SU-DHL-6 (cell line): ENCODE results near the gene UGT1A6.

ENCODE experiments used
- H2AFZ ChIP-seq: fragments of 200-600 bp; sonication (generic); 2 replicates; pipeline ENCODE4 v1.6.1; 2014; ENCODE audit warnings: low read depth, mild to moderate bottlenecking, moderate library complexity, mixed read lengths, antibody characterized with exemption, low read length; ENCODE audit not compliant: severe bottlenecking
- H3F3A ChIP-seq: fragments of 200-600 bp; shearing (Covaris generic); 2 replicates; pipeline ENCODE4 v1.6.0; 2016; ENCODE audit warnings: antibody characterized with exemption, mild to moderate bottlenecking; ENCODE audit not compliant: insufficient read depth
- H3K27ac ChIP-seq: fragments of 200-600 bp; sonication (generic); 2 replicates; pipeline ENCODE4 v1.5.1; 2016; ENCODE audit warnings: low read depth, mild to moderate bottlenecking, low read length, moderate library complexity, mixed read lengths
- H3K27me3 ChIP-seq: fragments of 200-600 bp; sonication (generic), shearing (Covaris generic); 2 replicates; pipeline ENCODE4 v1.6.0; 2014; ENCODE audit warnings: mild to moderate bottlenecking, low read length
- H3K36me3 ChIP-seq: fragments of 200-600 bp; sonication (generic); 2 replicates; pipeline ENCODE4 v1.6.1; 2014; ENCODE audit warnings: mild to moderate bottlenecking, low read length, mixed read lengths
- H3K4me2 ChIP-seq: fragments of 300-600, 200-600 bp; shearing (Covaris generic), sonication (generic); 2 replicates; pipeline ENCODE4 v1.6.0; 2014; ENCODE audit warnings: low read length, low read depth, mild to moderate bottlenecking; ENCODE audit not compliant: poor library complexity, severe bottlenecking
- H3K4me3 ChIP-seq: fragments of 200-600 bp; sonication (generic); 2 replicates; pipeline ENCODE4 v1.5.1; 2014; ENCODE audit warnings: antibody characterized with exemption, low read length, mild to moderate bottlenecking, mixed read lengths; ENCODE audit not compliant: insufficient read depth, poor library complexity, severe bottlenecking
- H3K79me2 ChIP-seq: fragments of 200-600 bp; sonication (generic); 2 replicates; pipeline ENCODE4 v1.6.1; 2014; ENCODE audit warnings: mild to moderate bottlenecking, low read length, moderate library complexity; ENCODE audit not compliant: insufficient read depth
- H3K9ac ChIP-seq: fragments of 200-600 bp; sonication (generic); 2 replicates; pipeline ENCODE4 v1.7.0; 2014; ENCODE audit warnings: mild to moderate bottlenecking, low read length
- H3K9me2 ChIP-seq: fragments of 200-600 bp; sonication (generic); replicated peaks from 2 replicates; pipeline ENCODE4 v1.6.1; 2014; ENCODE audit warnings: low read length; ENCODE audit not compliant: insufficient read depth
- H3K9me3 ChIP-seq: fragments of 200-600 bp; sonication (generic); 2 replicates; pipeline ENCODE4 v1.6.1; 2014; ENCODE audit warnings: low read length, mixed read lengths; ENCODE audit not compliant: insufficient read depth
- H4K20me1 ChIP-seq: fragments of 200-600 bp; sonication (generic); 2 replicates; pipeline ENCODE4 v1.6.1; 2014; ENCODE audit warnings: low read depth, mild to moderate bottlenecking, antibody characterized with exemption, low read length, moderate library complexity, mixed read lengths
- CTCF ChIP-seq: fragments of 200-600 bp; sonication (generic); IDR thresholded peaks from one replicate; pipeline ENCODE4 v1.5.1; 2017; ENCODE audit warnings: antibody characterized with exemption, mild to moderate bottlenecking, low read length, moderate library complexity; ENCODE audit not compliant: insufficient read depth, poor library complexity, severe bottlenecking
- EZH2phosphoT487 ChIP-seq: fragments of 200-600 bp; sonication (generic), shearing (Covaris generic); conservative IDR thresholded peaks from 2 replicates; pipeline ENCODE4 v1.6.1; 2018; ENCODE audit warnings: mild to moderate bottlenecking, antibody characterized with exemption, low read length, moderate library complexity, mixed read lengths

Gene UGT1A6

DNA sequence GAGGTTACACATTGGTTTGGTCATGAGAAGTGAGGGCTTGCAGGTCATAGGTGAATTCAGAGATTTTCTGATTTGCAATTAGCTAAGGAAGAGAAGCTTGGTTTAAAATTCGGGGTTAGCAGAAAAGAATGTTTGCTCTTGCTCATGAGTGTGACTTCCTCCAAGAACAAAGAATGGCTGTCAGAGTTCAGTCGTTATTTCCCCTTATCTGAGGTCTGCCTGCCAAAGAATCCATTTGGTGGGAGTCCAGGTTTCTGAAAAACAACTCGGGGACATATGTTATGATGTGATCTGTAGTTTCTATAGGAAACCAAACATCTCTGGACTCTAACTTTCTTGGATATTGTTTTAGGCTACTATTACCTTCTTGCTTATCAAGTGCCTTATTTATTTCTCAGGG, 3.2 kb upstream of the UGT1A6 start:
- Histone ChIP-seq H3K4me3 (no peak overlapping the region), H2AFZ (no peak overlapping the region), H4K20me1 (no peaks in the 10 kb centered on the region), H3K4me2 (no peak overlapping the region), H3F3A (no peaks in the 10 kb centered on the region), H3K79me2 (no peaks in the 10 kb centered on the region), H3K36me3 (no peaks in the 10 kb centered on the region), H3K27me3 (no peaks in the 10 kb centered on the region), H3K9me3 (no peaks in the 10 kb centered on the region), H3K9ac (no peak overlapping the region), H3K27ac (no peak overlapping the region), H3K9me2 (no peaks in the 10 kb centered on the region)
- TF ChIP-seq EZH2phosphoT487 (no peak), CTCF (no peak)

DNA sequence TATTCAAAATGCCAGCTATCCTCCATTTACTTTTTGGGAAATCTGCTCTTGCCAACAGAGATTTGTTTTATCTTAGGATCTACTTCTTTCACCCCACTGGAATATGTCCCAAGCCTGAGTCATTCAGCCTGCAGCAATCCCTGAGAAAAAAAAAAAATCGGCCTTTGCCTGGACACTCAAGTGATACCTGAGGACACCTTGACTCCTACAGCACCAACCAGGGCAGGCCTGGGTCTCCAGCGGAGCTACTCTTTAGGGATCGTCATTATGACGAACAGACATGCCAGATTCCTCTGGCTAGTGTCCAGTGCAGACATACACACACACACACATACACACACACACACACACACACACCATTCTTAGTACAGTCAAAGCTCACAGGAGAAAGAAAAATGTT, 2.2 kb upstream of the UGT1A6 start:
- TF ChIP-seq EZH2phosphoT487 = no peak
- no peak for TF ChIP-seq CTCF
- no peaks in the 10 kb centered on the region for H3F3A ChIP-seq
- H3K4me3 ChIP-seq = no peak overlapping the region
- H3K36me3 ChIP-seq = no peaks in the 10 kb centered on the region
- H3K27ac ChIP-seq = no peak overlapping the region
- no peak overlapping the region for H3K9ac ChIP-seq
- no peak overlapping the region for H3K4me2 ChIP-seq
- H3K9me2 ChIP-seq = no peaks in the 10 kb centered on the region
- H3K27me3 ChIP-seq = no peaks in the 10 kb centered on the region
- no peaks in the 10 kb centered on the region for H4K20me1 ChIP-seq
- H2AFZ ChIP-seq = no peak overlapping the region
- no peaks in the 10 kb centered on the region for H3K79me2 ChIP-seq
- H3K9me3 ChIP-seq = no peaks in the 10 kb centered on the region

- Histone ChIP-seq H3K9ac (no peak overlapping the region), H3K27ac (no peak overlapping the region), H3K27me3 (no peaks in the 10 kb centered on the region), H2AFZ (no peak overlapping the region), H3K9me3 (no peaks in the 10 kb centered on the region), H3K9me2 (no peaks in the 10 kb centered on the region), H3K36me3 (no peaks in the 10 kb centered on the region), H4K20me1 (no peaks in the 10 kb centered on the region), H3K79me2 (no peaks in the 10 kb centered on the region), H3K4me2 (no peak overlapping the region), H3F3A (no peaks in the 10 kb centered on the region), H3K4me3 (no peak overlapping the region)
- TF ChIP-seq EZH2phosphoT487 (no peak), CTCF (no peak)
Observed at GRCh38 chr2:233691443-233692433, 952 bp upstream of the UGT1A6 start.
